Measurements from ENCODE around the gene KRTAP10-4.

The KRTAP10-4 gene

DNA sequence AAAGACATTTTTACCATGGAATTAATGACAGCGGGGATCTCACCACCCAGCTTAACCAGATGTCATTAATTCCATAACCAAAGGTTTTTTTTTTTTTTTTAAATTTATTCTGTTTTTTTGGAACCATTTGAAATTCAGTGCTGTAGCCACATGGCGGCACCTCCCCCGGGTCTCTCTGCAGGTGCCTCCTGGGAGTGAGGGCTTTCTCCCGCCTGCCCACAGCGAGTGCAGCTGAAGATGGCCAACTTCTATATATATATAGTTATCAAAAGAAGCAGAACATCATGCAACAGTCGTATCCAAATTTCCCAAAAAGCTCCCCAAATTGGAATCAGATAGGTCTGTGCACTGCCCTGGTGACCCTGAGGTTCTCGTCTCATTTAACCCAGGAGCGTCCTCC, 41.9 kb downstream of the KRTAP10-4 start:
- no peak for FAIRE-seq
- DNase-seq (ENCODE audit: insufficient read length, low spot score) = no peak
- TF ChIP-seq, protein P1, sequence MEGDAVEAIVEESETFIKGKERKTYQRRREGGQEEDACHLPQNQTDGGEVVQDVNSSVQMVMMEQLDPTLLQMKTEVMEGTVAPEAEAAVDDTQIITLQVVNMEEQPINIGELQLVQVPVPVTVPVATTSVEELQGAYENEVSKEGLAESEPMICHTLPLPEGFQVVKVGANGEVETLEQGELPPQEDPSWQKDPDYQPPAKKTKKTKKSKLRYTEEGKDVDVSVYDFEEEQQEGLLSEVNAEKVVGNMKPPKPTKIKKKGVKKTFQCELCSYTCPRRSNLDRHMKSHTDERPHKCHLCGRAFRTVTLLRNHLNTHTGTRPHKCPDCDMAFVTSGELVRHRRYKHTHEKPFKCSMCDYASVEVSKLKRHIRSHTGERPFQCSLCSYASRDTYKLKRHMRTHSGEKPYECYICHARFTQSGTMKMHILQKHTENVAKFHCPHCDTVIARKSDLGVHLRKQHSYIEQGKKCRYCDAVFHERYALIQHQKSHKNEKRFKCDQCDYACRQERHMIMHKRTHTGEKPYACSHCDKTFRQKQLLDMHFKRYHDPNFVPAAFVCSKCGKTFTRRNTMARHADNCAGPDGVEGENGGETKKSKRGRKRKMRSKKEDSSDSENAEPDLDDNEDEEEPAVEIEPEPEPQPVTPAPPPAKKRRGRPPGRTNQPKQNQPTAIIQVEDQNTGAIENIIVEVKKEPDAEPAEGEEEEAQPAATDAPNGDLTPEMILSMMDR (IDR thresholded peaks at IDR 0.05; ENCODE audit: insufficient read depth, missing control alignments) = no peak

DNA sequence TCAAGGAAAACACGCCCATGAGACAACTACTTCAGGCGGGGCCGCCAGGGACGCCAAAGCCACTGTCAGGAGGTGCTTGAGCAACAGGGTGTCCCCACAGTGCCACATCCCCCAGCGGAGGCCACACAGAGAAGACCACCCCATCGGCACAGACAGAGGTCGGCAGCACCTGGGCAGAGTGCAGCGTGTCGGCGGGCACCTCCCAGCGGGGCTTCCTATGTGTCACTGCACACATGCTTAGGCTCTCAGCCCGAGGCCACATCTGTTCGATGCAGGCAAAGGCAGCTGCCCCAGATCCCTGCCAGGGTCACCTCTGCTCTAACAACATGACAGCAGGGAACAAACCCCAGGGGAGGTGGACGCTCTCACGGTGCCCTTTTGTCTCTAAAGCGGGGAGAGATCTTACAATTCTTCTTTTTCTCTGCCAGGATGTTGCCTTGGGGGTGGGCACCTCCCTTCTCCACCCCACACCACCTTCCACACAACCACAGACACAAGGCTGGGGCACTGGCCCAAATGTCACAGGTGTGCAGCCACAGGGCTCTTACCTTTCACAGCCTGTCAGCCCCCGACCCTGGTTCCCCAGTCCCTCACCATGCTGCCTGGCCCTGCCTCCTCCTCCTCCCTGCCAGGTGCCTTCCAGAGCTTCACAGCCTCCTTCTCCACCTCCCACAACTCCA, 42.5 kb downstream of the KRTAP10-4 start:
- no peak for DNase-seq (ENCODE audit: insufficient read length, low spot score)
- no peak for FAIRE-seq

DNA sequence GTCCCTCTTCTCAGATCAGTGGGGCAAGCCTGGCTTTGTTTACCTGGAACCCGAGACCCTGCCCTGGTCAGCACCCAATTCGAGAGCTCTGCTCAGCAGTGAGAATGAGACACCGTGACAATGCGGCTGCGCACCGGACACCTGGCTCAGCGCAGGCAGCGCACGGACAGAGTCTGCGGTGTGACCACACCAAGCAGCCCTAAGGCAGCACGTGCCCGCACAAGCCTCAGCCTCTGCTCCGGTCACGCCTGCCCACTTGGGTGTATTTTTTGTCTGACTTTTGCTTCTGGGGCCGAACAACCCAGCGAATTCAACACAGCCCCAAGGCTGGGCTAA, 43.0 kb downstream of the KRTAP10-4 start:
- no peak for FAIRE-seq
- TF ChIP-seq, protein P1 (IDR thresholded peaks at IDR 0.05; ENCODE audit: insufficient read depth, missing control alignments) = no peak
- no peak for DNase-seq (ENCODE audit: insufficient read length, low spot score)

More for the DNA sequence above, 42.5 kb downstream of the KRTAP10-4 start:
- TF ChIP-seq, protein P1 (IDR thresholded peaks at IDR 0.05; ENCODE audit: insufficient read depth, missing control alignments) = no peak

DNA sequence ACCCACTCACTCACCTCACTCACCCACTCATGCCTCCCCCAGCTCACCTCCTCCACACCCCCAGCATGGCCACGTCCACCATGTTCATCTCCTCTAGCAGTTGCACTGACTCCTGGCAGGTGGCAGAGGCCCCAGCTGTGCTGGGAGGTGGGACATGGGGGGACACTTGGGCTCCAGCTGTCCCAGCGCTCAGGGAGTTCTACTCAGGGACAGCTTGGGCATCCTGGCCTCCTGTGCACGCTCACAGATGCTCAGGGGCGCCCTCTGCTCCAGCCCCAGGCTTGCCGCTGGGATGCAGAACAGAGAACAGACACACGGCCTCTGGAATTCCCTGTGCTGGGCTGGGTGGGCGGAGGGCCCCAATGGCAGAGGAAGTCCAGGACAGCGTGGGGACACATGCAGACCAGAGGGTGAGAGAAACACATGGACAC, 43.6 kb downstream of the KRTAP10-4 start:
- TF ChIP-seq, protein P1 (IDR thresholded peaks at IDR 0.05; ENCODE audit: insufficient read depth, missing control alignments) = no peak
- no peak for FAIRE-seq
- DNase-seq (ENCODE audit: insufficient read length, low spot score) = no peak

DNA sequence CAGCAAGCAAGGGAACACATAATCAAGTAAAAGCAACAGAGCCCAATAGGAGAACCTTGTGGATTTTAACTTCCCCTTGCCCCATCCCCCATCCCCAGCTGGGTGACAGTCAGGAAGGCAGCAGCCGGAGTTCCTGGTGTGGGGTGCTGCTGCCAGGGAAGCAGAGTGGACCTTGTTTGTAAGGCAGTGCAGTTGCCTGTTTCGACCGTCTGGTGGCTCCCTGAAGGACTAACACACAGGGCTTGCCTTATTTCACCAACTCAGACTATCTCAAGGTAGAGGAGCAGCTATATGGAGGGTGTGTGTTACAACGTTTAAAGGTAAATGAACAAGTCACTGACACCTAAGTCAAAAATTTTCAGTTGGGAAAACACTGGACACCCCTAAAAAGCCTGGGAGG, 45.0 kb downstream of the KRTAP10-4 start:
- DNase-seq (ENCODE audit: insufficient read length, low spot score) (no peak), FAIRE-seq (no peak)
- TF ChIP-seq, protein P1 (IDR thresholded peaks at IDR 0.05; ENCODE audit: insufficient read depth, missing control alignments) = peak; percentile 8

DNA sequence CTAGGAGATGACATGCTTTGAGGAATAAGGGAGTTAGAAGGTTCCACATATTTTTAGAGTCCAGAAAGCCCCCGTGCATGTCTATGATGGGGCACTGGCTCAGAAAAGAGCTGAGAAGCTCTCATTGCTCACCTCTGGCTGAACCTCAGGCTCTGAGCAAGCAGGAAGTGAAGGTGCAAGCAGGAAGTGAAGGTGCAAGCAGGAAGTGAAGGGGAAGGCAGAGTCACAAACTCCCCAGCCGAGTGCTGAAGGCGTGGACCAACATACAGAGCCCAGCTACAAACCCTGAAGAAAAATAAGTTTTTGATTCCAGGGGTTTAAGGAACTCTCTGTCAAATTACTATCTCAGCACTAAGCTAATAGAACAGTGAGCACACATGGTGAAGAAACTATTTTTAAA, 45.4 kb downstream of the KRTAP10-4 start:
- no peak for FAIRE-seq
- TF ChIP-seq, protein P1 (IDR thresholded peaks at IDR 0.05; ENCODE audit: insufficient read depth, missing control alignments) = no peak
- no peak for DNase-seq (ENCODE audit: insufficient read length, low spot score)

DNA sequence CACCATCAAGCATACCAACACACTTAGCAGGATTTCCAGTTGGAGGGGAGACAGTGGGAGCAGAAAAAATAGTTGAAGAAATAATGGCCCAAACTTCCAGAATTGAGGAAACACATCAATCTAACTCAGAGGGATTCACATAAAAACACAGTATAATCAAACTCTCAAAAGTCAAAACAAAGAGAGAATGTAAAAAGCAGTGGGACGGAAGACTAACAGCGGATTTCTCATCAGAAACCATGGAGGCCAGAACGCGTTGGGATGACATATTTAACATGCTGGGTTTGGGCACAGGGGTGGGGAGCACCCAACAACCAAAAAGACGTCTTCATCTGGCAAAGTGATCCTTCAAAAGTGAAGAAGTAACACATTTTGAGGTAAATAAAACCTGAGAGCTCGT, 46.4 kb downstream of the KRTAP10-4 start:
- DNase-seq (ENCODE audit: insufficient read length, low spot score) = no peak
- no peak for FAIRE-seq
- TF ChIP-seq, protein P1 (IDR thresholded peaks at IDR 0.05; ENCODE audit: insufficient read depth, missing control alignments) = no peak
